ENCODE data around the gene GSAP.

DNA sequence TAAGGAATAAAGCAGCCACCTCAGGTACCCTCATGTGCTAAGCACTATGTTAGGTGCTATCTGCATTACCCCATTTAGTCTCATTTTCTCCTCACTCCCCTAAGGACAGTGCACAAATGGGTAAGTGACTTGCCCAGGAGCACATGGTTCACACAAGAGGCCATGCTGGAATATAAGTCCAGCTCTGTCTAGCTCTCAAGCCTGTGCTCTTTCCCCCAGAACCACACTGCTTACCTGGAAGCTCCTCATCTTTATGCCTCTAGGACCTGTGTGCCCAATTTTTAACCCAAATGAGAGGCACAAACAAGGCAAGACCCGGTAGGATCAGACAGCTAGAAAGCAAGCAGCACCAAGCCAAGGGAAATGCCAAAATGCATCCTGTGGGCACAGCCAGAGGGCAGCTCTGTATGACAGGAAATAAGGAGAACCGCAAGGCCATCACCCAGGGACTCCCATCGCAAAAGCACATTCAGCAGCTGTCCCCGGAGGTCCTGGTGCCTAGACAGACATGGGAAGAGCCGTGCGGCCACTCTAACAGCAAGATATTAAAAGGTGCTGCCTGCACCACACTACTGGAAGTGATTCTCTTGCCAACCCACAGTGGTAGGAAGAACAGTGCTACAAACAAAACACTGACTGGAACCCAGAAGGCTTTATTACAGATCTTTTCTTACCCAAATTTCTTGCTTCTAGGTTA, 88.1 kb downstream of the GSAP start:
- TF ChIP-seq, protein P1, sequence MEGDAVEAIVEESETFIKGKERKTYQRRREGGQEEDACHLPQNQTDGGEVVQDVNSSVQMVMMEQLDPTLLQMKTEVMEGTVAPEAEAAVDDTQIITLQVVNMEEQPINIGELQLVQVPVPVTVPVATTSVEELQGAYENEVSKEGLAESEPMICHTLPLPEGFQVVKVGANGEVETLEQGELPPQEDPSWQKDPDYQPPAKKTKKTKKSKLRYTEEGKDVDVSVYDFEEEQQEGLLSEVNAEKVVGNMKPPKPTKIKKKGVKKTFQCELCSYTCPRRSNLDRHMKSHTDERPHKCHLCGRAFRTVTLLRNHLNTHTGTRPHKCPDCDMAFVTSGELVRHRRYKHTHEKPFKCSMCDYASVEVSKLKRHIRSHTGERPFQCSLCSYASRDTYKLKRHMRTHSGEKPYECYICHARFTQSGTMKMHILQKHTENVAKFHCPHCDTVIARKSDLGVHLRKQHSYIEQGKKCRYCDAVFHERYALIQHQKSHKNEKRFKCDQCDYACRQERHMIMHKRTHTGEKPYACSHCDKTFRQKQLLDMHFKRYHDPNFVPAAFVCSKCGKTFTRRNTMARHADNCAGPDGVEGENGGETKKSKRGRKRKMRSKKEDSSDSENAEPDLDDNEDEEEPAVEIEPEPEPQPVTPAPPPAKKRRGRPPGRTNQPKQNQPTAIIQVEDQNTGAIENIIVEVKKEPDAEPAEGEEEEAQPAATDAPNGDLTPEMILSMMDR (IDR thresholded peaks at IDR 0.05), result no peak
- no peak for TF ChIP-seq POLR2A (IDR thresholded peaks at IDR 0.05)

Measured in lower leg skin (tissue), 3 donors.